Stimulated activated CD8-positive, alpha-beta memory T cell treated with anti-CD3 and anti-CD28 coated beads, Interleukin-4, amount 100 ng/mL, for 1 hour (primary cell): ENCODE results near the gene DENND4B.

Experiments used
- DNase-seq, 2 donors: peaks; one replicate each; pipeline ENCODE4 v3.0.0-alpha.2; 2020; ENCODE audit warnings: low read depth in 2 of 2, low spot score in 1 of 2

DENND4B gene

DNA sequence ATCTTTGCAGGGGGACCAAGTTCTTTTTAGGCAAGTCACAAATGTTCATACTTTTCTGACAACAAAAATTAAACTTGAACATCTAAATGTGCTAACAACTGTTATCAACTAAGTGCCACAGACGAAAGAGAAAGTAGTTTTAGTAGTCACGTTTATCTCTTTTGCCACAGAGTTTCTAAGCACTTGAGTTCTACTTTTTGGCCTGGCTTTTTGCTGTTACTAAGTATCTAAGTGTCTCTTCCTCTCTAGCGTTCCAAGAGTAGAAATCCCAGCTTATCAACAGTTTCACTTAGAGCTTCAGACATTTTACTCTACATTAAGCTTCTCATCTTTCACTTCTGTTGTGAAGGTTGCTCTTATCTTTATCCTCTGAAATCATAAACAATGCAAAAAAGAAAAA, 58.0 kb downstream of the DENND4B start:
- no peak for DNase-seq

DNA sequence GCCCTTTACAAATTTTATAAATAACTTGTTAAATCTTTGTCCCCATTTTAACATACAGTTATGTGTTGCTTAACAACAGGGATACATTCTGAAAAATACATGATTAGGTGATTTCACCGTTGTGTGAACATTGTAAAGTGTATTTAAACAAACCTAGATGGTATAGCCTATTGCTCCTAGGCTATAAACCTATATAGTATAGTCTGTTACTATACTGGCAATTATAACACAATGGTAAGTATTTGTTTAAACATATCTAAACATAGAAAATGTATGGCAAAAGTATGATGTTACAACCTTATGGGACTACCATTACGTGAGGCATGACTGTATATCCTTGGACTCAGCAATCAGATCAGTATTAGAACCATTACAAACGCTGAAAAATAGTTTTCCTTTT, 60.4 kb downstream of the DENND4B start:
- DNase-seq = no peak

DNA sequence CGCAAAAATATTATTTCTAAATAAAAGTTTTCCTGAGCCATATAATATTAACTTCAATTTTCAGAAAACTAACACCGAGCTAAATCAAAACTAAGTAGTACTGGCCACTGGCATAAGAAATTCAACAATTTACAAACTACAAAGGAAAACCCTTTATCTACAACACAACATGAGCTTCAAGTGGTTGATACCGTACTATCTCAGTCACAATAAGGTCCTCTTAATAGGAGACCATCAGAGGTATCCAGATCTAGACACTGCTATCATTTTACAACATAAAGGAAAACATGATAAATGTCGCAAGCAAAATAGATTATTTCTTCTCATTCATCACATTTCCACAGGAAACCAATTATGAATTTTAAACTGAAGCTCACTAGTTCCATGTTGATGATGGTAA, 63.3 kb downstream of the DENND4B start:
- no peak for DNase-seq

DNA sequence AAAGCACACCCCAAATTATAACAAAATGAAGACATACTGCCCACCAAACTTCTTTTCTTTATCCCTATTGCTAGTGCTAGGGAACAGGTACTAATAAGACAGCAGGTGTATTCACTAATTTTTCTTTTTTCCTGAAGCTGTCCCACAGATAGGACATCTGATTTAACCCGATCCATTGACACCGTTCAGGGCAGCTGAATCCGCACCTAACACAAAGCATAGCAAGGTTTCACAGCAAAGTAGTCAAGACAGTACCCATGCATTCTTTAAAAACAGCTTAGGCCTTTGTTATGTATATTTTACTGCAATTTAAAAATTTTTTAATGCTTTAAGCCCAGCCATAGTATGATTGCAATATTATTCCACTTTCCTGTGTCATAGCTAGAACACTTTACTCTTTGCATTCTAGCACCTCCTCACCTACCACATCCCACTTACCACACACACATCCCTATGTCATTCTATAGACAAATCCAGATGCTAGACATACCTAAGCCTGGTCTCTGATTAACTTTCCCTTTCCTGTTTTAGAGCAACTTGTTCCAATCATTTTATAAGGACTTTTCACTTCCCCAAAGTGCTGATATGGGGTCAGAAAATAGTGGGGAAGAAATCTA, 64.1 kb downstream of the DENND4B start:
- DNase-seq = no peak

DNA sequence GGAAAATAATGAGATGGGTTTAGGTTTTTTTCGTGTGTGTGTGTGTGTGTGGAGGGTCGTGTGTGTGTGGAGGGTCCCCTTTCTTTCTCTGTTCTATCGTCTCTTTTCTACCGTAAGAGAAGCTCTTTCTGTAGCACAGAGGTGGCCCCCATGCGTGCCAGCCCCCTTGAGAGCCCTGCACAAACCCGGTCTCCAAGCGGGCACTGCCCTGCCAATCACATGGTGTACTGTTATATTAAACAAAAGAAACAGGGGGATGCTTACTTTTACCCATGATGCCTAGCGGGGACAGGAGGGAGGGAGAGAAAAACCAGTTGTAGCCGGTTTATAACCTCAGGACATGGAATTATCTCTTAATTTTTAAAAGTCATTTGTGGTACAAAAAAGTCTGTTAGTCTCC, 64.8 kb downstream of the DENND4B start:
- no peak for DNase-seq

DNA sequence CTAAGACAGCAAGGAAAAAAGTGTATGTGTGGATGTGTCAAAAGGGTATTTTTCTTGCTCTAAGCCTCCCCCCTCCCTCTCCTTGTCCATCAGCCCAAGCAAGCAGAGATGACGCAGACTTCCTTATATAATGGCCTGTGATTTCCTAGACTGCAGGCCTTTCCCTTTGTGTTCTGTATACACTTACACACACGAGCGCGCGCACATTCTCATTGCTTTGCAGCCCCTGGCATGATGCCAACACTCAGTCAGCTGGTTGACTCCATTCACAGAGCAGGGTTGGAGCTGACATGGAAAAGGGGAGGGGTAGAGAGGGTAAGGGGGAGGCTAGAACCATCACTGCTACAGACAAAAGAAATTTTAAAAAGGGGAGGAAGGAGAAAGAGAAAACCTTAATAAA, 65.6 kb downstream of the DENND4B start:
- DNase-seq = no peak

DNA sequence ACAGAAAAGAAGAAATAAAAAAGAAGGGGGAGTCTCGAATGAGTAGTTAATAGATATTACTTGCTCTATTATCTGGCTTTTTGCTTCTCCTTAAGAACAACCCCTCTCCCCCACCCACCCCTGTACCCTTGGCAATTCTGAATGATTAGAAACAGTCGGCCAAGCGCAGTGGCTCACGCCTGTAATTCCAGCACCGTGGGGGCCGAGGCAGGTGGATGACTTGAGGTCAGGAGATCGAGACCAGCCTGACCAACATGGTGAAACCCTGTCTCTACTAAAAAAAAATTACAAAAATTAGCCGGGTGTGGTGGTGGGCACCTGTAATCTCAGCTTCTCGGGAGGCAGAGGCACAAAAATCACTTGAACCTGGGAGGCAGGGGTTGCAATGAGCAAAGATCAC, 66.5 kb downstream of the DENND4B start:
- DNase-seq = no peak
